Right atrium auricular region (tissue), 2 donors: ENCODE measurements around the gene DNAAF9. TPM values are rescaled to one million over a fixed set of nuclear protein-coding genes. Genes with fewer than 3 reads are reported as not detected.

Source experiments
- DNase-seq: peaks from one replicate; pipeline ENCODE4 v3.0.0-alpha.2; 2019; ENCODE audit warnings: low spot score
- H3K27ac ChIP-seq, 2 donors: fragments of 200-600 bp; sonication (generic); 1 replicate in 1 of 2; 2 replicates in 1 of 2; pipeline ENCODE4 v1.5.1; 2016 to 2019
- H3K27me3 ChIP-seq, 2 donors: fragments of 200-600 bp; sonication (generic); one replicate each; pipeline versions ENCODE4 v1.5.1 to v1.6.0; 2017 to 2019
- H3K36me3 ChIP-seq: fragments of 200-600 bp; sonication (generic); one replicate; pipeline ENCODE4 v1.5.1; 2016
- H3K4me1 ChIP-seq, 2 donors: fragments of 200-600 bp; sonication (generic); one replicate each; pipeline versions ENCODE4 v1.5.1 to v1.6.0; 2017 to 2019
- H3K4me3 ChIP-seq, 2 donors: fragments of 200-600 bp; sonication (generic); 1 replicate in 1 of 2; 2 replicates in 1 of 2; pipeline ENCODE4 v1.5.1; 2017 to 2019; ENCODE audit warnings: mild to moderate bottlenecking in 1 of 2, moderate library complexity in 1 of 2
- H3K9me3 ChIP-seq, 2 donors: fragments of 200-600 bp; sonication (generic); one replicate each; pipeline ENCODE4 v1.5.1; 2019
- CTCF ChIP-seq, 2 donors: fragments of 200-600 bp; sonication (generic); IDR thresholded peaks; one replicate each; pipeline ENCODE4 v1.5.1; 2019; ENCODE audit warnings: antibody characterized with exemption in 2 of 2
- total RNA-seq, 2 donors: library from RNA; depleted of rRNA; stranded (reverse); fragments of >200 nt; gene quantifications; one replicate each; pipeline ENCODE4 v1.1.0, GENCODE V29; 2016

DNAAF9 gene
- total RNA-seq, 2 donors from 2014 or later, result 13.4 to 19.2 TPM

DNA sequence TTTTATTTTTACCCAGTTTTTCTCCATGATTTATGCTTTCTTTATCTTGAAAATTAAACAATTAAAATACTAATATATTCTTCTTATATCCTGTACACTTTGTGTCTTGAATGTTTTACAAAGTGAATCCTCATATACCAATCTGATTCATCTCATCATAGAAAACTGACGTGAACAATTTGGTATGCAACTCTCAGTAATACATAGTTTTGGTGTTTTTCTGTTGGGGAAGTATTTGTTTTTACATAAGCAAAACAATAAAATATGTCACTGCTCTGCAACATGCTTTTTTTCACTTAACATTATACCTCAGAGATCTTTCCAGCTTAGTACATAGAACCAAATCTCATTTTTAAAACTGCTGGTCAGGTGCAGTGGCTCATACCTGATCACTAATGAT is 14.7 kb downstream of the DNAAF9 start:
- Histone ChIP-seq H3K4me3 (no peak overlapping the region), H3K27me3 (no peaks in the 10 kb centered on the region), H3K4me1 (peaks cover 0 to 21% of the 10 kb centered on the region in 2 donors), H3K36me3 (no peaks in the 10 kb centered on the region), H3K27ac (no peak overlapping the region), H3K9me3 (no peaks in the 10 kb centered on the region)
- no peak for TF ChIP-seq CTCF (IDR thresholded peaks at IDR 0.05)
- DNase-seq, result no peak

DNA sequence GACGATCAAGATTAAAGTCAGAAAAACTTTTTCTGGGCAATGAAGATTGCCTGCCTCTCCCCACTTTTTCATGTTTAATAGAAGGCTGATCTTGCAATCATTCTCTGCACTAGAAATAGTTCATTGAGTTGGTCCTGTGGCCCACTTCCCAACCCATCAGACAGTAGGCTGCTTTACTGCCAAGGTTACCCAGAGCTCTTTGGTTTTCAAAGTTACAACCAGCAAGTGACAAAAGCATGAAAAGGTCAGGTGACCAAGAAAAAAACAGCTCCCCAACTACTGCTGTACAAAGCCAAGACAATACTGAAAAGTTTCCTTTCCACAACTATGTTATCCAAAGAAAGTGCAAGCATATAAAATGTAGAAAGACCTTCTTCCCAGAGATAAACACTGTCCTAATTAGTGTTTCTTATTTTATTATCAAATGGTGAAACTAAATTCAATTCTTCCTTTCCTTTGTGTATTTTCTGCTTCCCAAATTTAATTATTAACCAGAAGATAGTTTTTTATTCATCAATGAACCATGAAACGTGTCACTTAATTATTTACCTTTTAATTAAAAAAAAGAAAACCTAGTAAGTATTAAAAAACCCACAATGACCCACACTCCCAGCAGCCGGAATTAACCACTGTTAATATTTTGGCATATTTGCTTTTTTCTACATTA is 16.6 kb downstream of the DNAAF9 start:
- peaks cover 0 to 17% of the 10 kb centered on the region in 2 donors for H3K4me1 ChIP-seq
- no peaks in the 10 kb centered on the region for H3K27me3 ChIP-seq
- TF ChIP-seq CTCF (IDR thresholded peaks at IDR 0.05), result no peak
- DNase-seq, result no peak
- H3K4me3 ChIP-seq, result no peak overlapping the region
- no peak overlapping the region for H3K27ac ChIP-seq
- H3K9me3 ChIP-seq, result peaks cover 0 to 5% of the 10 kb centered on the region in 2 donors
- no peaks in the 10 kb centered on the region for H3K36me3 ChIP-seq

DNA sequence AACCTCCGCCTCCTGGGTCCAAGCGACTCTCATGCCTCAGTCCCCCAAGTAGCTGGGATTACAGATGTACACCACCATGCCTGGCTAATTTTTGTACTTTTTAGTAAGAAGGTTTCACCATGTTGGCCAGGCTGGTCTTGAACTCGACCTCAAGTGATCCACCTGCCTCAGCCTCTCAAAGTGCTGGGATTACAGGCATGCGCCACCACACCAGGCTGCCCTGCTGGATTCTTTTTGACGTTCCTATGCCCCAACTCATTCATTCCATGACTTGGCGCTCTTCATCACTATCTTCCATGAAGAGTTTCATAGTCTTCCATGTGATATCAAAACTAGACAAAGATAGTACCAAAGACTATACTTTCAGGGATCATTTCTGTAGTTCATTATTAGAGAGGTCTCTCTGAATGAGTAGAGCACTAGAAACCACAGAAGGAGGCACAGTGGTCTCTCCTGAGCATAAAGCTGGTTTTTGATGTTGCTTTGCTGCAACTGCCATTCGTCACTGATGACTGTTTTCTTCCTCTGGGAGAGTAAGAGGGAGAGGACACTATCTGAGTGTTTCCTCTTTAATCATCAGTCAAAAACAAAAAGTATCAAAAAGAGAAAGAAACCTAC is 23.5 kb downstream of the DNAAF9 start:
- peaks cover 0 to 16% of the 10 kb centered on the region in 2 donors for H3K9me3 ChIP-seq
- H3K27ac ChIP-seq, result no peak overlapping the region
- no peak for TF ChIP-seq CTCF (IDR thresholded peaks at IDR 0.05)
- no peak for DNase-seq
- no peaks in the 10 kb centered on the region for H3K27me3 ChIP-seq
- peaks cover 10% of the 10 kb centered on the region for H3K36me3 ChIP-seq
- H3K4me1 ChIP-seq, result peaks cover 0 to 11% of the 10 kb centered on the region in 2 donors
- no peak overlapping the region for H3K4me3 ChIP-seq

DNA sequence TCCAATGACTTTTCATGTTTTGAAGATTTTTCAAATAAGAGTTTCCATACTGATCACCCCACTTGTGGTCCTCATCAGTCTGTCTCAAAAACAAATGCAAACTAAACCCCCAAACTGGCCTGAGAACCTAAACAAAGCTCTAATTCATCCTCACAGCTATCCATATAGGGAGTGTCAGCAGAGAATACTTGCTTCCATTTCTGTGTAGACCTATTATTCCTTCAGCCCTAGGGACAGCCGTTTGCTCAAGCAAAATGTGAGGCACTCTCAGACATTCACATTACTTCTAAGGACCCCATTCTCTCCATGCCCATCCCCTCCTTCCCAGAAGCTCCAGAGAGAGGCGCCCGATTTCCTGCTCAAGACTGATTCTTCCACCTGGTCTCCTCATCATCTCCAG is 24.6 kb downstream of the DNAAF9 start:
- H3K4me1 ChIP-seq, result peaks cover 0 to 20% of the 10 kb centered on the region in 2 donors
- no peak for TF ChIP-seq CTCF (IDR thresholded peaks at IDR 0.05)
- no peak overlapping the region for H3K4me3 ChIP-seq
- no peak for DNase-seq
- H3K27me3 ChIP-seq, result no peaks in the 10 kb centered on the region
- H3K9me3 ChIP-seq, result peaks cover 0 to 16% of the 10 kb centered on the region in 2 donors
- H3K27ac ChIP-seq, result no peak overlapping the region
- H3K36me3 ChIP-seq, result peaks cover 13% of the 10 kb centered on the region

GRCh38 chr20:3380228-3381070 is 27.0 kb downstream of the DNAAF9 start:
- no peak for TF ChIP-seq CTCF (IDR thresholded peaks at IDR 0.05)
- Histone ChIP-seq H3K36me3 (peaks cover 17% of the 10 kb centered on the region), H3K27ac (no peak overlapping the region), H3K4me3 (no peak overlapping the region), H3K4me1 (peaks cover 0 to 29% of the 10 kb centered on the region in 2 donors), H3K9me3 (peaks cover 0 to 7% of the 10 kb centered on the region in 2 donors), H3K27me3 (no peaks in the 10 kb centered on the region)
- DNase-seq, result no peak
